H9 (cell line): ENCODE measurements around the gene DEPDC1B. TPM values are rescaled to one million over a fixed set of nuclear protein-coding genes. Genes with fewer than 3 reads are reported as not detected.

Experiments
- DNase-seq: peaks from one replicate; pipeline ENCODE4 v3.0.0-alpha.2; 2017
- H2AFZ ChIP-seq: one replicate; pipeline ENCODE4 v1.6.1; 2013; ENCODE audit warnings: mild to moderate bottlenecking, low read length, control low read depth, moderate library complexity
- H2AK5ac ChIP-seq: 2 replicates; pipeline ENCODE4 v1.6.1; 2013; ENCODE audit warnings: low read length, control low read depth, mixed read lengths; ENCODE audit not compliant: insufficient read length
- H2BK120ac ChIP-seq: one replicate; pipeline ENCODE4 v1.6.1; 2013; ENCODE audit warnings: low read depth, mild to moderate bottlenecking, low read length, control low read depth, inconsistent platforms; ENCODE audit not compliant: poor library complexity, severe bottlenecking
- H2BK12ac ChIP-seq: 2 replicates; pipeline ENCODE4 v1.6.1; 2013; ENCODE audit warnings: low read length, control low read depth, mixed read lengths, low read depth; ENCODE audit not compliant: insufficient read length
- H2BK15ac ChIP-seq: 2 replicates; pipeline ENCODE4 v1.6.1; 2013; ENCODE audit warnings: low read depth, low read length, control low read depth
- H2BK20ac ChIP-seq: one replicate; pipeline ENCODE4 v1.6.1; 2013; ENCODE audit warnings: low read depth, mild to moderate bottlenecking, low read length, control low read depth, inconsistent platforms; ENCODE audit not compliant: poor library complexity, severe bottlenecking
- H2BK5ac ChIP-seq: 2 replicates; pipeline ENCODE4 v1.6.1; 2013; ENCODE audit warnings: low read length, control low read depth, mixed read lengths; ENCODE audit not compliant: insufficient read length
- H3K14ac ChIP-seq: 2 replicates; pipeline ENCODE4 v1.6.1; 2013; ENCODE audit warnings: low read length, control low read depth; ENCODE audit not compliant: insufficient read depth
- H3K18ac ChIP-seq: 2 replicates; pipeline ENCODE4 v1.6.1; 2013; ENCODE audit warnings: low read depth, mild to moderate bottlenecking, mixed read lengths, low read length, control low read depth; ENCODE audit not compliant: insufficient read length
- H3K23ac ChIP-seq: 2 replicates; pipeline ENCODE4 v1.6.1; 2013; ENCODE audit warnings: low read length, control low read depth, mixed read lengths, low read depth; ENCODE audit not compliant: insufficient read length
- H3K23me2 ChIP-seq: 2 replicates; pipeline ENCODE4 v1.6.1; 2013; ENCODE audit warnings: low read depth, mild to moderate bottlenecking, mixed read lengths, low read length, control low read depth; ENCODE audit not compliant: insufficient read length, poor library complexity, severe bottlenecking
- H3K27ac ChIP-seq: 2 replicates; pipeline ENCODE4 v1.5.1; 2013; ENCODE audit warnings: low read length, control low read depth, mixed read lengths, low read depth; ENCODE audit not compliant: insufficient read length
- H3K27me3 ChIP-seq: 2 replicates; pipeline ENCODE4 v1.6.1; 2013; ENCODE audit warnings: low read length, control low read depth, inconsistent platforms; ENCODE audit not compliant: insufficient read depth
- H3K4ac ChIP-seq: 2 replicates; pipeline ENCODE4 v1.6.1; 2013; ENCODE audit warnings: low read depth, mild to moderate bottlenecking, control low read depth, inconsistent platforms, low read length, moderate library complexity
- H3K4me1 ChIP-seq: 2 replicates; pipeline ENCODE4 v1.6.1; 2013; ENCODE audit warnings: low read length, control low read depth, inconsistent platforms; ENCODE audit not compliant: insufficient read depth
- H3K4me2 ChIP-seq: 2 replicates; pipeline ENCODE4 v1.6.1; 2013; ENCODE audit warnings: low read length, control low read depth, mixed read lengths; ENCODE audit not compliant: insufficient read length, insufficient read depth
- H3K56ac ChIP-seq: 2 replicates; pipeline ENCODE4 v1.6.1; 2013; ENCODE audit warnings: low read depth, mild to moderate bottlenecking, mixed read lengths, low read length, control low read depth; ENCODE audit not compliant: insufficient read length
- H3K79me1 ChIP-seq: 2 replicates; pipeline ENCODE4 v1.6.1; 2013; ENCODE audit warnings: low read depth, mild to moderate bottlenecking, moderate library complexity, low read length, control low read depth, inconsistent platforms; ENCODE audit not compliant: insufficient read depth, poor library complexity, severe bottlenecking
- H3K79me2 ChIP-seq: 2 replicates; pipeline ENCODE4 v1.6.1; 2013; ENCODE audit warnings: low read length, control low read depth, inconsistent platforms; ENCODE audit not compliant: insufficient read depth
- H3K9ac ChIP-seq: 2 replicates; pipeline ENCODE4 v1.6.1; 2013; ENCODE audit warnings: low read length, control low read depth, mixed read lengths; ENCODE audit not compliant: insufficient read length; ENCODE audit errors: extremely low read depth
- H3K9me3 ChIP-seq: one replicate; pipeline ENCODE4 v1.6.1; 2013; ENCODE audit warnings: low read depth, low read length, inconsistent platforms; ENCODE audit not compliant: control insufficient read depth
- H3T11ph ChIP-seq: one replicate; pipeline ENCODE4 v1.6.1; 2013; ENCODE audit warnings: mild to moderate bottlenecking, low read length, control low read depth, inconsistent platforms
- H4K20me1 ChIP-seq: one replicate; pipeline ENCODE4 v1.6.1; 2013; ENCODE audit not compliant: control insufficient read depth, insufficient read length, insufficient read depth
- H4K5ac ChIP-seq: 2 replicates; pipeline ENCODE4 v1.6.1; 2013; ENCODE audit warnings: low read depth, mild to moderate bottlenecking, mixed read lengths, low read length, control low read depth; ENCODE audit not compliant: insufficient read length
- H4K8ac ChIP-seq: replicated peaks from 2 replicates; pipeline ENCODE4 v1.6.1; 2013; ENCODE audit warnings: low read length, control low read depth, mixed read lengths, low read depth; ENCODE audit not compliant: insufficient read length
- H4K91ac ChIP-seq: 2 replicates; pipeline ENCODE4 v1.6.1; 2013; ENCODE audit warnings: low read depth, mild to moderate bottlenecking, moderate library complexity, mixed read lengths, low read length, control low read depth; ENCODE audit not compliant: insufficient read length
- H3K27ac Mint-ChIP-seq, 3 experiments: 2 replicates in 2 of 3; 3 replicates in 1 of 3; pipeline ENCODE4 v1.8.0; 2020 to 2021; ENCODE audit warnings: mixed read lengths in 3 of 3, mild to moderate bottlenecking in 1 of 3, moderate library complexity in 1 of 3
- H3K27me3 Mint-ChIP-seq: 2 replicates; pipeline ENCODE4 v1.8.0; 2021; ENCODE audit warnings: low read depth, mild to moderate bottlenecking, moderate library complexity, mixed read lengths
- H3K36me3 Mint-ChIP-seq, 3 experiments: 2 replicates in 2 of 3; 3 replicates in 1 of 3; pipeline ENCODE4 v1.8.0; 2020 to 2021; ENCODE audit warnings: low read depth in 3 of 3, mixed read lengths in 3 of 3; ENCODE audit not compliant: insufficient read depth in 1 of 3
- H3K4me1 Mint-ChIP-seq, 2 experiments: 2 replicates each; pipeline ENCODE4 v1.8.0; 2020; ENCODE audit warnings: mixed read lengths in 2 of 2
- H3K4me3 Mint-ChIP-seq, 2 experiments: 2 replicates in 1 of 2; 3 replicates in 1 of 2; pipeline ENCODE4 v1.8.0; 2020 to 2021; ENCODE audit warnings: mild to moderate bottlenecking in 2 of 2, mixed read lengths in 2 of 2, moderate library complexity in 1 of 2
- H3K9me3 Mint-ChIP-seq, 2 experiments: 2 replicates in 1 of 2; 3 replicates in 1 of 2; pipeline ENCODE4 v1.8.0; 2020; ENCODE audit warnings: mild to moderate bottlenecking in 2 of 2, mixed read lengths in 2 of 2, moderate library complexity in 1 of 2
- CTCF ChIP-seq: fragments of 200-600 bp; sonication (generic); conservative IDR thresholded peaks from 3 replicates; pipeline ENCODE4 v1.8.0; 2021; ENCODE audit warnings: antibody characterized with exemption, mild to moderate bottlenecking
- WGBS: extraction: QIAGEN DNeasy Blood & Tissue Kit; methylation state at CpG from one replicate; pipeline ENCODE4 v1.1.7; 2013; ENCODE audit warnings: missing lambda C conversion rate, low lambda C conversion rate, mixed read lengths; ENCODE audit not compliant: insufficient read length; ENCODE audit errors: extremely low coverage; 5-methylcytosine and 5-hydroxymethylcytosine counted together
- total RNA-seq: library from RNA; stranded (reverse); gene quantifications from 2 replicates; pipeline ENCODE4 v1.2.1, GENCODE V29; 2021

DEPDC1B gene
- total RNA-seq, 1 experiment from 2014 or later: 49.0 TPM

- no peak overlapping the region for H2AFZ ChIP-seq
- H2BK15ac ChIP-seq: no peak overlapping the region
- H3K36me3 Mint-ChIP-seq: peaks cover 7 to 25% (median 18%) of the 10 kb centered on the region in 3 experiments; a peak in 6 of 7 replicates
- H4K20me1 ChIP-seq: no peaks in the 10 kb centered on the region
- H3K23me2 ChIP-seq: no peaks in the 10 kb centered on the region
- H3K18ac ChIP-seq: no peak overlapping the region
- H4K91ac ChIP-seq: no peak overlapping the region
- H3K27ac ChIP-seq: no peak overlapping the region
- H3K79me1 ChIP-seq: no peaks in the 10 kb centered on the region
- H3K14ac ChIP-seq: no peak overlapping the region
- H2AK5ac ChIP-seq: no peak overlapping the region
- no peaks in the 10 kb centered on the region for H3K27me3 ChIP-seq
- H3K23ac ChIP-seq: no peak overlapping the region
- H3K9me3 ChIP-seq: no peaks in the 10 kb centered on the region
- H2BK5ac ChIP-seq: no peak overlapping the region
- no peak overlapping the region for H3K4me2 ChIP-seq
- H3K27ac Mint-ChIP-seq: no peak overlapping the region
- no peaks in the 10 kb centered on the region for H3K9me3 Mint-ChIP-seq
- no peak overlapping the region for H4K8ac ChIP-seq
- no peak for TF ChIP-seq CTCF
- H3K4ac ChIP-seq: no peak overlapping the region
- no peak overlapping the region for H3T11ph ChIP-seq
- H2BK12ac ChIP-seq: no peak overlapping the region
- DNase-seq: no peak
- H3K27me3 Mint-ChIP-seq: no peaks in the 10 kb centered on the region
- no peaks in the 10 kb centered on the region for H3K79me2 ChIP-seq
- H2BK120ac ChIP-seq: no peak overlapping the region
- no peak overlapping the region for H4K5ac ChIP-seq
- no peak overlapping the region for H3K4me3 Mint-ChIP-seq
- no peak overlapping the region for H2BK20ac ChIP-seq
- no CpG with 5 or more reads among the region's 3 CpGs for WGBS
- H3K9ac ChIP-seq: no peak overlapping the region
- H3K56ac ChIP-seq: no peak overlapping the region
- H3K4me1 Mint-ChIP-seq: no peaks in the 10 kb centered on the region
- H3K4me1 ChIP-seq: no peaks in the 10 kb centered on the region
Observed at GRCh38 chr5:60597572-60598320, 102.2 kb downstream of the DEPDC1B start.
